ENCODE results near the gene GPR137. TPM values are rescaled to one million over a fixed set of nuclear protein-coding genes. Genes with fewer than 3 reads are reported as not detected.
A peak's percentile ranks its signal among the peaks of the same experiment; 100 is the strongest.

Gene GPR137
- total RNA-seq, 1 donor from 2014 or later, result 55.9 TPM

DNA sequence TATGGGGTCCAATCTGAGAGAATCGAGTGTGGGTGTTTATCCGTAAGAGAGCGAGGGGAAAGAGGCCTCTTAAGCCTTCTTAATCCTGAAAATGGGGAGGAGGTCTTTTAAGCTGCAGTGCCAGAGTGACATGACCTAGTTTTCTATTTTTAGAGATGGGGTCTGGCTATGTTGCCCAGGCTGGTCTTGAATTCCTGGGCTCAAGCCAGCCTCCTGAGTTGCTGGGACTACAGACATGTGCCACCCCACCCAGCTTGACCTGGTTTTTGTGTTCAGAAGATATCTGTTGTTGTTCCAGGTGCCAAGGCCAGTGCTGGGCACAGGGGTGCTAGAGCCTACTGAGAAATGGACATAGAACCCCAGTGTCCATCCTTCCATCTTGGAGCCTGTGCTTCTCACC, 2.6 kb upstream of the GPR137 start:
- no peak for TF ChIP-seq CTCF (conservative IDR thresholded peaks at IDR 0.05)
- no peaks in the 10 kb centered on the region for H3K36me3 Mint-ChIP-seq (ENCODE audit: low read depth)
- no peak overlapping the region for H3K27ac Mint-ChIP-seq (ENCODE audit: unreplicated experiment)
- peaks cover 15% of the 10 kb centered on the region for H3K4me1 Mint-ChIP-seq
- peaks cover 6% of the 10 kb centered on the region for H3K27me3 Mint-ChIP-seq (ENCODE audit: low read depth)
- peak overlapping the region; percentile 81 for H3K4me3 Mint-ChIP-seq
- DNase-seq (ENCODE audit: low read depth, low spot score), result no peak
- no peaks in the 10 kb centered on the region for H3K9me3 Mint-ChIP-seq

DNA sequence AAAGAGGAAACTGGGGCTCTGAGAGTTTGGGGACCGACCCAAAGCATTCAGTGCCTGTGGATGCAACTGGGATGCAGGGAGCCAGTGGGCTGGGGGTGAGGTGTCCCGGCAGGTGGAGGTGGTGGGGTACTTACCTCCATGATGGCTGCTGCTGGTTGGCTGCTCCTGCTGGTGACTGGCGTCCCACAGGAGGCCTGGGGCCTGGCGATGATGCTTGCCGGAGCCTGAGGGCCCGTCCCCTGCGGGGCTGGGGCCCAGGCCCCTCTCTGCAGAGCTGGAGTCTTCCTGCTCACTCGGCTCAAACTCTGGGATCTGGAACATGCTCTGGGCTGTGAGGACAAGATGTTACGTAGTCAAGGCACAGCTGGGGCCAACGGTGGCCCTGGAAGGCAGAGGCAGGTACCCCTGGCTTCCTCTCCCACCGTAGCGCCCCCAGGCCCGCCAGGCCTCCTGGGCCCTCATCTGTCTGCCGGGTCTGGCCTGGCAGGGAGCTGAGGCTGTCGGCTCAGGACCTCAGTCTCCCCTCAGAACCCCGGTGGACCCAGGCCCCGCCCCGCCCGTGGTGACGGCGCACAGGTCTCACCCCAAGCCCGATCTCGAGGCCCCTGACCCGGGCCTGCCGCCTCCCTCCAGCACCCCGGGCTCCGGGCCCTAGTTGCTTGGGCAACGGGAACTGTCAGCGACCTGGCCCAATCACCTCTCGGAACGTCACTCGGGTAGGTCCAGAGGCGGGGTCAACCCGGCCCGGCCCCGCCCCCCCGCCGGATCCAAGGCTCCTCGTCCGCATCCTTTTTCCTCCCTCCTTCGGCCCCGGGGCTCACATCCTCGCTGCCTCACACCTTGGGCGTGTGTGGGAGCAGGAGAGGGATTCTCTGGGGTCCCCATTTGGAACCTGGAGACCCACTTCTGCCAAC, 1.3 kb upstream of the GPR137 start, which contains the start of gene BAD:
TSS of gene BAD (minus strand) at position 618 of the 914 bp plus-strand sequence. CDS start at position 321, 297 bp downstream.
- Mint-ChIP-seq H3K27me3 (ENCODE audit: low read depth) (peaks cover 12% of the 10 kb centered on the region), H3K4me3 (peak within 1 kb of the TSS; percentile 92), H3K4me1 (peaks cover 15% of the 10 kb centered on the region), H3K36me3 (ENCODE audit: low read depth) (no peaks in the 10 kb centered on the region), H3K9me3 (no peaks in the 10 kb centered on the region), H3K27ac (ENCODE audit: unreplicated experiment) (peak within 1 kb of the TSS; percentile 27)
- no peak for TF ChIP-seq CTCF (conservative IDR thresholded peaks at IDR 0.05)
- DNase-seq (ENCODE audit: low read depth, low spot score), result peak; percentile 85

DNA sequence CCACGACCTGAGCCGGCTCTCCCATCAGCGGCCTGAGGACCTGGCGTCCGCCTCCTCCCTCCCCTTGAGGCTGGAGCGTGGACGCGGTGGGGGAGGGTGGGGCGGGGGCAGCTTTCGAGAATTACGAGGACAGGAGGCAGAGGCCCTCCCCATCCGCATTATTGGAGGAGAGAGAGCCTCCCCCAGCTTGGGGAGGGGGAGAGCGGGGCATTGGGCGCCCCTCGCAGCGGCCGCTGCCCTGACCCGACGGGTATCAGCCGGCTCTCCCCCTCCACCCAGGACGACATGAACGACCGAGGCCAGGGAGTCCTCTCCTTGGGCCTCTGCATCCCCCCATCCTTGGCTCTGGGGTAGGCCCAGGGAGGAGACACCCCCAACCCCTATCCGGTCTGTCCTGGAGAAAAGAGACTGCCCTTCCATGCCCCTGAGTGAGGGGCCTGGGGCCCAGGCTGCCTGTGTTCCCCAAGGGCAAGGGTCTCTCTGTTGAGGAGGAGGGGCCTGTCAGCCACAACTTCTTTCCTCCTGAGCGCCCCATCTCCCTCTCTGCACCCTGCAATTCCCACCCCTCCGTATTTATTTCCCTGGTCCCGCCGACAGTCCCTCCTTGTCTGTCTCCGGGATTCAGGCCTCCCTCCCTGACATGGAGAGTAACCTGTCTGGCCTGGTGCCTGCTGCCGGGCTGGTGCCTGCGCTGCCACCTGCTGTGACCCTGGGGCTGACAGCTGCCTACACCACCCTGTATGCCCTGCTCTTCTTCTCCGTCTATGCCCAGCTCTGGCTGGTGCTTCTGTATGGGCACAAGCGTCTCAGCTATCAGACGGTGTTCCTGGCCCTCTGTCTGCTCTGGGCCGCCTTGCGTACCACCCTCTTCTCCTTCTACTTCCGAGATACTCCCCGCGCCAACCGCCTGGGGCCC, 495 bp downstream of the GPR137 start:
- Mint-ChIP-seq H3K27me3 (ENCODE audit: low read depth) (peaks cover 30% of the 10 kb centered on the region), H3K36me3 (ENCODE audit: low read depth) (no peaks in the 10 kb centered on the region), H3K4me3 (peak overlapping the region; percentile 89), H3K27ac (ENCODE audit: unreplicated experiment) (no peak overlapping the region), H3K4me1 (peaks cover 19% of the 10 kb centered on the region), H3K9me3 (no peaks in the 10 kb centered on the region)
- TF ChIP-seq CTCF (conservative IDR thresholded peaks at IDR 0.05), result no peak
- DNase-seq (ENCODE audit: low read depth, low spot score), result no peak

GRCh38 chr11:64286801-64287159, 1.1 kb downstream of the GPR137 start:
- no peak for TF ChIP-seq CTCF (conservative IDR thresholded peaks at IDR 0.05)
- H3K4me1 Mint-ChIP-seq, result peaks cover 16% of the 10 kb centered on the region
- no peak for DNase-seq (ENCODE audit: low read depth, low spot score)
- H3K36me3 Mint-ChIP-seq (ENCODE audit: low read depth), result no peaks in the 10 kb centered on the region
- H3K4me3 Mint-ChIP-seq, result peak overlapping the region; percentile 89
- H3K27me3 Mint-ChIP-seq (ENCODE audit: low read depth), result peaks cover 32% of the 10 kb centered on the region
- no peak overlapping the region for H3K27ac Mint-ChIP-seq (ENCODE audit: unreplicated experiment)
- H3K9me3 Mint-ChIP-seq, result no peaks in the 10 kb centered on the region

- Mint-ChIP-seq H3K9me3 (no peaks in the 10 kb centered on the region), H3K27ac (ENCODE audit: unreplicated experiment) (no peak overlapping the region), H3K36me3 (ENCODE audit: low read depth) (no peaks in the 10 kb centered on the region), H3K27me3 (ENCODE audit: low read depth) (peaks cover 39% of the 10 kb centered on the region), H3K4me1 (peaks cover 16% of the 10 kb centered on the region), H3K4me3 (peak overlapping the region; percentile 89)
- no peak for DNase-seq (ENCODE audit: low read depth, low spot score)
- no peak for TF ChIP-seq CTCF (conservative IDR thresholded peaks at IDR 0.05)
Measured at GRCh38 chr11:64287676-64288352, 2.2 kb downstream of the GPR137 start.

Data from neural crest cell (in vitro differentiated cells).